Left colon (tissue), 2 donors: ENCODE data around the gene SPCS2. TPM values are rescaled to one million over a fixed set of nuclear protein-coding genes. Genes with fewer than 3 reads are reported as not detected.
A peak's percentile ranks its signal among the peaks of the same experiment; 100 is the strongest.

ENCODE experiments used
- ATAC-seq: fragments of 200-7000 bp; cut with Tn5 transposase; one replicate; pipeline ENCODE4 v1.9.1; 2020; ENCODE audit warnings: mild to moderate bottlenecking, moderate library complexity
- DNase-seq, 2 donors: peaks; one replicate each; pipeline ENCODE4 v3.0.0-alpha.2; 2020
- intact Hi-C, 2 donors: fragments of 100-400 bp; cut with DNase I in 1 of 2; cut with micrococcal nuclease in 1 of 2; formaldehyde crosslinking; loops; one replicate each; pipeline versions ENCODE4 v1.11.2 to v1.14.0; 2022; cut with DNase I, micrococcal nuclease
- long read RNA-seq: library from polyadenylated mRNA; unstranded; transcript quantifications from one replicate; pipeline ENCODE4 v2.0.0, GENCODE V29; 2021
- total RNA-seq, 2 donors: library from RNA; stranded (reverse); fragmentation: NEBNext Ultra II Directional; extraction: Animal tissue kit (Norgen Biotek cat#: 25700); gene quantifications; one replicate each; pipeline ENCODE4 v1.2.1, GENCODE V29; 2021
- donor health status: DM: no; HTN: no; CAD: no.
- donor health status: DM: yes; HTN: yes; CAD: no.

The SPCS2 gene
- 100 to 1,000 TPM; 114 to 124 TPM for total RNA-seq
- long read RNA-seq, partial matches to known transcripts = 0 of 7 reads
- long read RNA-seq, other reads (novel, unspliced or antisense) = 4 of 7 reads

DNA sequence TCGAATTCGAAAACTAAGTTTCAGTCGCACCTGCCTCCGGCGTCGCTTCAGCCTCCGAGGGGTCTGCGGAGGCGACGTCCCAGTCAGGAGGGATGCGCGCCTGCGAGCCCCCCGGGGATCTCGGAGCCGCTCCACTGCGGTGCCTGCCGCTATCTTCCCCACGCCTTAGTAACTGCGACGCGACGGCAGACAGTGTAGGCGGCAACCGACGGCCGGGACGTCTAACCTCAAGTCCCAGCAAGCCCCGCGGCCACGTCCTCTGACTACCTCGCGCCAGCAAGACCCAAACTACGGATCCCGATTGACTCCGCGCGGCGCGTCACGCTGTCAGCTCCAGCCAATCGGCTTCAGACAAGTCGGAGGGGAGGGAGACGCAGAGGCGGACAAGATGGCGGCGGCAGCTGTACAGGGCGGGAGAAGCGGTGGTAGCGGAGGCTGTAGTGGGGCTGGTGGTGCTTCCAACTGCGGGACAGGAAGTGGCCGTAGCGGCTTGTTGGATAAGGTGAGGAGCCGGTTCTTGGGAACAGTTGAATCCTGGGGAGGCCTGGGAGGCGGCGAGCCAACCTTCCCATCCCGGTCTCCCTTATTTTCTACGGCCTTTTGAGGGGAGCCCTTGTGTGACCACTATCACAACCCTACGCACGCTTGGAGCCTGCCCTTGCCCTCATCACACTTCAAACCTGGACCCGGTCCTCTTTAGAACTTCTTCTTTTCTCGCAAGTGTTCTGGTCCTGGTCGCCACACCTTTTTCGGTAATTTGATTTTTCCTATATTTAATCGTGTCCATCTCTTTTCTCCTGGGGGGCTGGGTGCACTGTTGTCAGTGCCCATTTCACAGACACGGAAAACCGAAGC, at the start of gene SPCS2, which contains the start of gene XRRA1:
TSS of gene SPCS2 (plus strand) at position 369 of the 855 bp plus-strand sequence. CDS start at position 389, 20 bp downstream.
TSS of gene XRRA1 (minus strand) at position 194 of the 855 bp plus-strand sequence. CDS start 8,213 bp downstream, outside the sequence.
- intact Hi-C loops = no loop called here
- DNase-seq (peak; percentile 99), ATAC-seq (peak; percentile 99)

DNA sequence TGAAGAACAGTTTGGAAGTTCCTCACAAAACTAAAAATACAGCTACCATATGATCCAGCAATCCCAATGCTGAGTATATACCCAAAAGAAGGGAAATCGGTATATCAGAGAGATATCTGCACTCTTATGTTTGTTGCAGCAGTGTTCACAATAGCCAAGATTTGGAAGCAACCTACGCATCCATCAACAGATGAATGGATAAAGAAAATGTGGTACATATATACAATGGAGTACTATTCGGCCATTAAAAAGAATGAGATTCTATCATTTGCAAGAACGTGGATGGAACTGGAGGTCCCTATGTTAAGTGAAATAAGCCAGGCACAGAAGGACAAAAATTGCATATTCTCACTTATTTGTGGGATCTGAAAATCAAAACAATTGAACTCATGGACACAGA, 46.7 kb upstream of the SPCS2 start:
- DNase-seq = no peak
- intact Hi-C loops = loop anchor here in 1 of 2 donors (10.0 kb wide), 1 partner anchor 58 kb away; no protein-coding TSS in a partner anchor
- no peak for ATAC-seq

DNA sequence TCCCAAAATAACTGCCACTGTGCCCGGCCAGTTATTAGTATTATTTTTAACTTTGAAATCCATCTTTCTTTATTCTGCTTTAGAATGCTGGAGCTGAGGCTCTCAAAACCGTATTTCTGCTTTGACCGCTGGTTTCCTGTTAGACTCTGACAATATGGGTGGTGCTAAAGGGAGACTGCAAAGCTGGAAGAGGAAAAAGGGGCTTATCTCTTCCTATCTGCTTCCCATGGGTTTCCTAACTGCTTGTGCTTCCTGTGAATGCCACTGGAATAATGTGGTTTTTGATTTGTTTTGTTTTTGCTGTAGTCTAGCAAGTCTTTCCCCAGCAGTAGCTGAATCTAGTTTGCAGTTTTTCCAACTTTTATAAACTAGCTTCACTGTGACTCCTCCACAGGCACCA, 43.7 kb upstream of the SPCS2 start:
- ATAC-seq = no peak
- no peak for DNase-seq
- intact Hi-C loops = loop anchor here in 1 of 2 donors (10.0 kb wide), 1 partner anchor 61 kb away; no protein-coding TSS in a partner anchor

DNA sequence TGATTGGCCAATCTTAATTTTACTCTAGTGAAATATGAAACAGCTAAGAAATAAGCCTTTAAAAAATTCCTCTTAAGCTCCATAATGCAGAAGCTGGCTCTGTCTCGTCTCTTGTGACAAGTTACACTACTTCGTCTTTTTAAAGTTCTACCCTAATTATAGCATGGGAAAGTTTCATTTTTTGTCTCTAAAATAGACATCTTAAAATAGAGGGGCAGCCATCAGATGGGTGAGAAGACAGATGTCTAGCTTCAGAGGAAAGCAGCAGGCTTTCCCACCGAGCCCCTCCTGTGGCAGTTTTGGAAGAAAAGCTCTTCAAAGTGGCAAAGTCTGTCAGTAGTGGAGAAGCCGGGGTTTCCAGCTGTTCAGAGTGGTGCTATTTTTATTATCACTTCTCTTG, 39.7 kb upstream of the SPCS2 start:
- no peak for DNase-seq
- intact Hi-C loops = loop anchor here in 1 of 2 donors (10.0 kb wide), 1 partner anchor 65 kb away; no protein-coding TSS in a partner anchor
- ATAC-seq = no peak

DNA sequence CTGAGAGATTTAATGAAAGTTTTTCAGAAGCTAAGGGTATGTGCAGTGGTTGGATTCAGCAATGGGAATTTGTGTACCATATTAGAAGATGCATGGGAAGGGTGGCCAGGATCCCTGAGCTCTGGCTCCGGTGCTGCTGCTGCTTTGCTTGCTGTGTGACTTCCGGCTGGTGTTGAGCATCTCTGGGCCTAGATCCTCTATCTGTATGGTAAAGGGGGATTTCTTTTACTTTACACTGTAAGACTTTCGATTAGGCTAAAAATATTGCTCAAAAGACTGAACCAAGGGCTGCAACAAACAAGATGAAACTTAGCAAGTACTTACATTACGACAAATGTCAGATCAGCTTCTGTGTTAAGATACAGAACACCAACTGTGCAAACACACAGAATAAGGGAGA, 39.3 kb upstream of the SPCS2 start:
- ATAC-seq = no peak
- no peak for DNase-seq
- intact Hi-C loops = loop anchor here in 1 of 2 donors (10.0 kb wide), 1 partner anchor 65 kb away; no protein-coding TSS in a partner anchor

DNA sequence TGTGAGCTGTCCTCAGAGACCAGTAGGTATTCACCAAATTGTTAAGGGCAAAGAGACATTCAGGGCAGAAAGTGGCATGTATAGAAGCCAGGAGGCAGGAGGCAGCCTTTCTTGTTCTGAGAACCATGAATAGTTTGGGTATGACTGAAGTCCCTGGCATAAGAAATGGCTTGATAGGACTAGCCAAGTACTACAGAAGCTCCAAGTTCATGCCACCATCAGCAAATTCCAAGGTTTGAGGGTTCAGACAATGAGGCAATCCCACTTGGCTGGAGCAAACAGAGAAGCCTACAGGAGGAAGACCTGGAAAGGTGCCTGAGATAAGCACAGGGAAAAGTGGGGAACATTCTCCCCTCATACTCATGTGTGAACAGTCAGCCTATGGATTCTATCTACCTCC, 25.9 kb upstream of the SPCS2 start:
- no peak for ATAC-seq
- intact Hi-C loops = no loop called here
- DNase-seq = no peak

DNA sequence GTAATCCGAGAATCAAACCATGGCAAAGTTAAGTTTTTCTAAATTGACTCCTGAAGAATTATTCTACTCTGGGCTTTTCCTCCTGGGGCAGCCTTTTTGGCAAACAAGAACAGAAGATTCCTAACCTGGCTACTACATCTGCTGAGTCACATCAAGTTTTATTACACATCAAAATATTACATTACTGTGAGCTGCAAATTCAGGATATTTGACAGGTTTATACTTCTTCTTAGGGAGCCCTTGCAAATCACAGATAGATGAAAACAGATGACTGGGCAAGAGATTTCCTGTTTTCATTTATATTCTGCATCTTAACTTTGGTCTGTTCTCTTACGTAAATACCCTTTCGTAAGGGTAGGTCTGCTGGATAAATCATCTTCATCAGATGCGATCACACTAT, 23.8 kb upstream of the SPCS2 start:
- no peak for ATAC-seq
- DNase-seq = no peak
- intact Hi-C loops = no loop called here

DNA sequence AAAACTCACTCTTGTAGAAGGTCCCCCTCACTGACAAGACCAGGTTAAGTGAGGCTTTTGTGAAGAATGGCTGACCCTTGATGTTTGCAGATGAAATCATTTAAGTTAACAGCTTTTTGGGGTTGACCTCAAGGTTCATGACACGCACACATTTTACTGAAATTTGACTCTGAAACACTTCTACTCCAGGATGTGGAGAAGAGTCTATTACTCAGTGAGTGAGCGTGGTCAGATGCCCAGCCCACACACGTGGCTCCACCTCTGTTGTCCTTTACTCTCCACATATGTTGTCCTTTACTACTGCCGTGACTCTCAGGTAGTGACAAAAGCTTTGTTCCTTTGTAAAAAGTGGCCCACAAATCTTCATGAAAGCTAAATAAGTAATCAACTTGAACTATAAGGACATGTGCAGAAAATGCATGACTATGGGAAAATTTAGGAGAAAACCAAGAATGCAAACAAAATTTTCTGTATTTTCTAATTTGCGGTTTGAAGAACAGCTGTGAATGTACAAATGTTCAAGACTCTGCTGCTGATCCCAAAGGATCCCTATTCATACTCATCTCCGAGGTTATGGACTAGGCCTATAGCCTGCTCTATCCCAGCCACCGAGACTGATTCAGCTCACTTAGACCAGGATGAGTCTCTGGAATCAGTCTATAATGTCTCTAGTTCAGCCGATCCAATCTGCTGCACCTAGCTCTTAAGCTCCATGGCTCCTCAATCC, 22.6 kb upstream of the SPCS2 start:
- intact Hi-C loops = no loop called here
- no peak for DNase-seq

DNA sequence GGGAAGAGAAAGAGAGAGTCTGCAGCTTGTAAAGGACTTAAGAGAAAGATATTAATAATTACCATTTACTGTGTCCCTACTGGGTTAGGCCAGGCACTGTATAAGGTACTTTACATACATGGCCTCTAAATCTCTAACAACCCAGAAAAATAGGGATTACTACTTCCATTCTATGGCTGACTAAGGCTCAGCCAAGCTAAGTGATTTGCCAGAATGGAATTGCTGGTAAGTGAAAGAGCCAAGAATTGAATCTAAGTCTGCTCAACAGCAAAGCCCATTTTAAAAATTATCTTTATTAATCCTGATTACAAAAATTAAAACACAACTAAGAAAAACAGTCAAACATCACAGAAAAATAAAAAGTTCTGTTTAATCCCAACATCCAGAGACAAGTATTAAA, 21.6 kb upstream of the SPCS2 start:
- intact Hi-C loops = no loop called here
- no peak for ATAC-seq
- DNase-seq = no peak

More for the DNA sequence above, 22.6 kb upstream of the SPCS2 start:
- ATAC-seq = no peak

DNA sequence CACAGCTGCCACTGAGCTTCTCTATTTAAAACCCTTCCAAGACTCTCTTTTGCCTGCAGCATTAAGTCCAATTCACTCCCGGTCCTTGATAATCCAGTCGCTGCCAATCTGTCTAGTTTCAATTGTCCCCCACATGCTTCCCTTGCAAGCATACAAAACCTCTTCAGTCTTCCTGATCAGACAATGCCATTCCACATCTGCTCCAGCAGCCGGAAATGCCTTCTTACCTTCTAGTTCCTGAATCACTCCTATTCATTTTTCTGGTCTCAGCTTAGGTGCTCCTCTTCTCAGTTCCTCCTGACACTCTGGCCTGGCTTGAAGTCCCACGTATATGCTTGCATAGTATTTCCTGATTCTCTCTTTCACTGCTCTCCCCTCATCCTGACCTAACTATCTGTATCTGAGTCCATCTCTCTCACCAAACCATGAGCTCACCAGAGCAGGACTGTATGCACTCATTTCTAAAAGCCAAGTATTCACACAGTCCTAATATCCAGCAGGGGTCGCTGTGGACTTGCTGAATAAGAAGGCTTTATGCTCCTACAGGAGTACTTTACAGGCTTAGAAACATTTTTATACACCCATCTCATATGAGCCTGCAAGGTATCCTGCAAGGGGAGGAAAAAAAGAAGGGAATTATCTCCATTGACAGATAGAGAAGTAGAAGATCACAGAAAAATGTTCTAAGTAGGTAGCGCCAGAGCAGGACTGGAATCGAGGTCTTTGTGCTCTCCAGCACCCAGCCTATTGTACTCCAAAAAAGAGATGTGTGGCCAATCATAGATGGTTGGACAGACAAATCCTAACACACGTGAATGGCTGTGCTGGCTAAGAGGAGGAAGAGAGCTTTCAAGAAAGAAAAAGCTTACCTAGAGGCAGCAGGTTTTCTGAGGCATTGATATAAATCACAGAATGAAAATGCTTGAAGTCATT, 19.4 kb upstream of the SPCS2 start:
- peak; percentile 83 for ATAC-seq
- DNase-seq = peak; percentile 51 to 80
- intact Hi-C loops = loop anchor here in 1 of 2 donors (5.0 to 10.0 kb wide), 2 partner anchors 103 to 315 kb away; partner anchors contain the start of gene TPBGL

DNA sequence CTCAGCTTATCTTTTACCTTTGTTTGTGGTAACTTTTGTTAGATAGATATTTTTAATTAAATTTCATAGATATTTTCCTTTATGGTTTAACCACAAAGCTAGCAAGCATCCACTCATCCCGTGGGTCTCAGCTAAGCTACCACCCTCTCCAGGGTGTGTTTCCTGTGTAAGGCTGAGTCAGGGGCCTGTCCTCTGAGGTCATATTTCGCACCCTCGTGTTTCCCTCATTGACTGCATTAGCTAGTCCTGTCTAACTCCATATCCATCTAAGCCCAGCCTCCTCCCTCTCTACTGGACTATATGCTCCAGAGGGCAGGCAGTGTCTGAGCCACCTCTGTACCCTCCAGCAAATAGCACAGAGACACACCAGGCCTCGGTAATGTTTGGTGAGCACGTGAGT, 16.9 kb upstream of the SPCS2 start:
- intact Hi-C loops = loop anchor here in 1 of 2 donors (5.0 to 10.0 kb wide), 2 partner anchors 100 to 313 kb away; partner anchors contain the start of gene TPBGL
- no peak for ATAC-seq

DNA sequence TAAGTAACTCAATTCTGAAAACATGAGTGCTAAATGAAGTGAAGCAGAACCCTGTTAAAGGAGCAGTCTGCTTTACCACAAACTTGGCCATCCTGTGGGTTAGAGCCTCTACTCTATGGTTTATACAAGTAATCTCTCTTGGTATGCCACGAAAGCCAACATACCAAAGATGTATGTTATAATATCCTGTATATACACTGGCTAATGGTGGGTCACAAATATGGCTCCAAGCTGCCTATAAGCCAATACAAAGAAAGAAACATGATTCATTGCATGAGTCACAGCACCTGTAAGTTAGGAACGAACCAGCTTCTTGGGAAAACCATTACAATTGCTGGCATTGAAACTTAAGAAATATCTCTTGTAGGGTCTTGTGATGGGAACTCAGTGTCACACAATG, 16.3 kb upstream of the SPCS2 start:
- intact Hi-C loops = loop anchor here in 1 of 2 donors (5.0 to 10.0 kb wide), 2 partner anchors 100 to 312 kb away; partner anchors contain the start of gene TPBGL
- no peak for DNase-seq
- no peak for ATAC-seq

More for the DNA sequence above, 16.9 kb upstream of the SPCS2 start:
- DNase-seq = no peak

DNA sequence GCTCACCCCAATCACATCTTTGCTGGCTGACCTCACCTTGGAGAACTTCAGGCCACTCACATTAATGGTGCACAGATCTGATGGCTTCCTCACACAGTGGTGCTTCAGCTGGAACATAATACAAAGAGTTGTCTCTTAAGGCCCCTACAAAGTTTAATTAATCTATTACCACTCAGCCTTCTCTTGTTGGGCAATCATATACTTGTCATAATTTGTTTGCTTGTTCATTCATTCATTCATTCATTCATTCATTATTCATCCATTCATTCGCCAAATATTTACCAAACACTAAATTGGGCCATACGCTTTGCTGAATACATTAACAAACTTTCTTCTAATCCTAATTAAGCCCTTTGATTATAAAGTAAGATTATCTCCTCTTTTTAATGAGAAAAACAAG, 15.3 kb upstream of the SPCS2 start:
- no peak for DNase-seq
- no peak for ATAC-seq
- intact Hi-C loops = loop anchor here in 1 of 2 donors (5.0 to 10.0 kb wide), 2 partner anchors 99 to 311 kb away; partner anchors contain the start of gene TPBGL

DNA sequence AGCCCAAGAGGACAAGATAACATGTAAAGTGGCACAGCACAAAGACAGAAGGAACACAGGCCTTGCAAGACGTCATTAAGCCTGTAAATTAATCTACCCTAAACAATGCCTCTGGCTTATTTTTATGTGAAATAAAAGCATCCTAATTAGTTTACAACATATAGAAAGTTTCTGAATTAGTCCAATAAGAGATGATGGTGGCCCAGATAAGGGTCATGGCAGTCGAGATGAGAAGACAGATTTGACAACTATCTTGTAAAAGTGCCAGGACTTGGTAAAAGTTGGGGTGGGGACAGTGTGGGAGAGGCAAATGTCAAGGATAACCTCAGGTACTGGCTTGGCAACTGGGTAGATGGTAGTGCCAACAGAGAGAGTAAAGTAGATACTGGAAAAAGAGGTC, 13.8 kb upstream of the SPCS2 start:
- DNase-seq = no peak
- no peak for ATAC-seq
- intact Hi-C loops = loop anchor here in 1 of 2 donors (10.0 kb wide), 1 partner anchor 310 kb away; the partner anchor contains the start of gene TPBGL

DNA sequence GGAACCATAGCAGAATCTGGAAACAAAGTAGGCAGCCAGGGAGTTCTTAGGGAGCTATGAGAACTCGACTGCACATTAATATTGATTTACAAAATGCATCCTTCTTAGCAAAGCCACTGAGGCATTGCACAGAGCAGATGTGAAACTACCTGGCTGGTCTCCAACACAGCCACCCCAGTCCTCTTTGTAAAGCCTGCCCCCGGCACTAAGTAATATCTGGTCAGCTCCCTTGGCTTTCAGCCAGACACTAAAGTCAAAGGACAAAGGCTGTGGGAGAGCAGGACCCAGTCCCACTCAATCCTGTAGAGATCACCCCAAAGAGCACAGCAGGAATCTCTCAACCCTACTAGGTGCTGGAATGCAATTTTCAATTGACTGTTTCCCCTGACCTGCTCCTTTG, 13.0 kb upstream of the SPCS2 start:
- ATAC-seq (no peak), DNase-seq (no peak)
- intact Hi-C loops = loop anchor here in 1 of 2 donors (10.0 kb wide), 1 partner anchor 309 kb away; the partner anchor contains the start of gene TPBGL

DNA sequence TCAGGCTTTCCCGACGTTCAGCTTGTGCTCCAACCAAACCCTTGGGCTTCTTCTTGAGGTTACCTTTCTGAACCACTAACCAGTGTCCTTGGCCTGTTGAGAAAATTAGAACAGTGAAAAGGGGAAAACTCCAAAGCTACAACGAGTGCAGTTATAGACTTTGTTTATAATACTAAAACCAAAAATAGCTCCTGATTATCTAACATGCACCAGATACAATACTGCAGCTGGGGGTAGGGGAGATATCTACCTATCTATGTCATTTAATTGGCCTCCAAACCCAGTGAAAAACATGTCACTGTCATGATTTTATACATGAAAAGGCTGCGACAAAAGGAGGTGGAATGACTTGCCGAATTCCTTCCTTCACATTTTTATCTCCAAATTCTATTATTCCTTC, 12.1 kb upstream of the SPCS2 start:
- no peak for ATAC-seq
- DNase-seq = no peak
- intact Hi-C loops = loop anchor here in 1 of 2 donors (10.0 kb wide), 1 partner anchor 308 kb away; the partner anchor contains the start of gene TPBGL

DNA sequence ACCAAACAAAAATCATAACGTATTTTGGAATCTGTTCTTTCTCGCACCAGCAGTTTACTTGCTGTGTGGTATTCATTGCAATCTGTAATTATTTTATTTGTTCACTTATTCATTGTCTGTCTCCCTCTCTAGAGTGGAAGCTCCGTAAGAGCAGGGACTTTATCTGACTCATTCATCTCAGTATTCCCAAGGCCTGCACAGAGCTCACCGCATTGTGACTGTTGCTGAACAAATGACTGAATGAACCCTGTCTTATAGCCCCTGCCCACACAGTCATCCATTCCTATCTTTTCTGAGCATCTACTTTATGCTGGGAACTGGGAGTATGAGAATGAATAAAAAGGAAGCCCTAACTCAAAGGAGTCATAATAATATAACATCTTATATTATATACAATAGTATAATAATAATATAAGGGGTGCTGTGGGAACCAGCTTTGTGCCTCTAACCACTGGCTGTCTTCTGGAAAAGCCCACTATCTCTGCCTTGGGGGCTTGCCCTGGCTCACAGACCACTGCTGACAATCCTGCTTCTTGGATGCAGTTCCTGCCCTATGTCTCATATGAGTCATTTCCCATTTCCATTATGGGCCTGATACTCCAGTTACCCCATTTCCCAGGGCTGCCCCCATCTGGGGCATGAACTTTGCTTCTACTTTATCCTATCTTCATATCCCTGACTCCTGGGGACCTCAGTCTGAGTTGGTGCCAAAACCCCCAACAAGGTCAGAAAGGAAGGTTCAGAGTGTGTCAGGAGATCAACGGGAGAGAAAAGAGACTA, 11.2 kb upstream of the SPCS2 start:
- intact Hi-C loops = loop anchor here in 1 of 2 donors (10.0 kb wide), 1 partner anchor 307 kb away; the partner anchor contains the start of gene TPBGL
- no peak for ATAC-seq
- DNase-seq = no peak
